Common myeloid progenitor, CD34-positive (primary cell): ENCODE results near the gene BLTP2.
A peak's percentile ranks its signal among the peaks of the same experiment; 100 is the strongest.
"Not testable (repeated sequence)": the region's sequence is repeated elsewhere in the genome, so short reads cannot be mapped to it uniquely, and the experiment has no call there.

Source experiments
- CTCF ChIA-PET: fragments of 350-600 bp; sonication (Branson Sonifier 250); formaldehyde crosslinking; loops from one replicate; lab custom pipeline; 2021; ENCODE audit warnings: antibody characterized with exemption; lab: Charles Lee
- POLR2A ChIA-PET: fragments of 350-600 bp; sonication (Branson Sonifier 250); formaldehyde crosslinking; loops from one replicate; lab custom pipeline; 2021; ENCODE audit warnings: antibody characterized with exemption; lab: Charles Lee
- DNase-seq, 3 donors: peaks; one replicate each; pipeline versions ENCODE4 v3.0.0 to v3.0.0-alpha.2; 2013
- H3K27ac ChIP-seq, 2 experiments: 1 replicate in 1 of 2; 2 replicates in 1 of 2; pipeline ENCODE4 v1.7.0; 2013; ENCODE audit warnings: inconsistent platforms in 2 of 2, low read length in 2 of 2, mild to moderate bottlenecking in 2 of 2, low read depth in 1 of 2, moderate library complexity in 1 of 2; ENCODE audit not compliant: severe bottlenecking in 2 of 2, insufficient read depth in 1 of 2, poor library complexity in 1 of 2
- H3K27me3 ChIP-seq, 5 experiments: replicated peaks in 2 of 5; 1 replicate in 3 of 5; 2 replicates in 2 of 5; pipeline versions ENCODE4 v1.6.1 to v1.7.0; 2013; ENCODE audit warnings: low read length in 4 of 5, mild to moderate bottlenecking in 2 of 5, moderate library complexity in 2 of 5, inconsistent platforms in 1 of 5; ENCODE audit not compliant: insufficient read depth in 5 of 5, control insufficient read depth in 4 of 5
- H3K36me3 ChIP-seq, 4 experiments: 1 replicate in 2 of 4; 2 replicates in 2 of 4; pipeline versions ENCODE4 v1.6.1 to v1.7.0; 2013; ENCODE audit warnings: low read length in 3 of 4, control low read depth in 1 of 4, mild to moderate bottlenecking in 1 of 4; ENCODE audit not compliant: control insufficient read depth in 4 of 4, insufficient read depth in 4 of 4
- H3K4me1 ChIP-seq, 4 experiments: 1 replicate in 3 of 4; 2 replicates in 1 of 4; pipeline versions ENCODE4 v1.6.1 to v1.7.1; 2013; ENCODE audit warnings: low read length in 3 of 4, mild to moderate bottlenecking in 3 of 4, control low read depth in 1 of 4, inconsistent platforms in 1 of 4, moderate library complexity in 1 of 4; ENCODE audit not compliant: control insufficient read depth in 4 of 4, insufficient read depth in 4 of 4; ENCODE audit errors: control extremely low read depth in 1 of 4
- H3K4me3 ChIP-seq, 7 experiments: 1 replicate in 4 of 7; 2 replicates in 3 of 7; pipeline versions ENCODE4 v1.5.1 to v1.7.0; 2013; ENCODE audit warnings: mild to moderate bottlenecking in 7 of 7, low read length in 6 of 7, moderate library complexity in 6 of 7, inconsistent platforms in 2 of 7, low read depth in 2 of 7, control low read depth in 1 of 7; ENCODE audit not compliant: insufficient read depth in 4 of 7, control insufficient read depth in 1 of 7; ENCODE audit errors: extremely low read depth in 1 of 7
- H3K9me3 ChIP-seq, 5 experiments: 1 replicate in 4 of 5; 2 replicates in 1 of 5; pipeline versions ENCODE4 v1.6.1 to v1.7.1; 2013; ENCODE audit warnings: low read length in 4 of 5, mild to moderate bottlenecking in 2 of 5, inconsistent platforms in 1 of 5, low read depth in 1 of 5, moderate library complexity in 1 of 5; ENCODE audit not compliant: control insufficient read depth in 4 of 5, insufficient read depth in 2 of 5; ENCODE audit errors: control extremely low read depth in 1 of 5
- WGBS: methylation state at CpG from one replicate; pipeline ENCODE4 v1.1.5; 2013; ENCODE audit not compliant: insufficient coverage; 5-methylcytosine and 5-hydroxymethylcytosine counted together

BLTP2 gene

DNA sequence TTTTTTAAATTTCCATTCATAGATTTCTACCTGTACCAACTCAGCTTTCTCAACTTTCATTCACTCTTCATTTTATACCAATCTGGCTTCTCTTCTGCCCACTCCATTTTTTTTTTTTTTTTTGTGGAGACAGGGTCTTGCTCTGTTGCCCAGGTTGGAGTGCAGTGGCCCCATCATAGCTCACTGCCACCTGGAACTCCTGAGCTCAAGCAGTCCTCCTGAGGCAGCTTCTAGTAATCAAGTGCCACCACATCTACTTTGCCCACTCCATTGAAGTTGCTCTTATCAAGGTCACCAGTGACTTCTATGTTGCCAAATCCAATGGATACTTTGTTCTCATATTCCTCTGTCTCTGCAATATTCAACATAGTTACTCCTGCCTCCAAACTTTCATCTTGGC is 18.8 kb upstream of the BLTP2 start:
- POLR2A ChIA-PET, result interaction anchor here (4.5 kb wide), 1 partner anchor 18 kb away, joined by 31 read pairs; the partner anchor contains the start of gene BLTP2

DNA sequence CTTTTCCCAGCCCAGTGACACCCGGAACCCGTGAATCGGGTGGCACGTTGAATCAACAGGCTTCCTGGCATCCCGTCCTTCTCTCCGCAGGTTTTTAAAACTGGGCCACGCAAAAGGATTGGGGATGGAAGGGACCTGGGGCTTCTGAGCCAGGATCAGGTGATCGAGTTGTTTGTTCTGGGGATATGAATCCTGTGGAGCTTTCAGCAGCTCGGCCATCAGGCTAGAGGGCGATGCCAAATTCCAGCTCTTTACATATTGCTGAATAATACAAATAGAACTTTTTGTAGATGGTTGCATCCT is 17.5 kb upstream of the BLTP2 start:
- peaks cover 7 to 23% (median 19%) of the 10 kb centered on the region in 4 experiments for H3K4me1 ChIP-seq
- no peaks in the 10 kb centered on the region for H3K27me3 ChIP-seq
- peak overlapping the region; percentile 90 to 100 (median 96) for H3K4me3 ChIP-seq
- H3K36me3 ChIP-seq, result peaks cover 2 to 33% (median 8%) of the 10 kb centered on the region in 4 experiments
- 0% methylated on average over 6 of the region's 10 CpGs for WGBS
- ChIA-PET CTCF (interaction anchor here (0.7 to 4.5 kb wide), 6 partner anchors 13 to 45 kb away, joined by 3 to 41 read pairs (median 12); partner anchors contain the start of gene BLTP2), POLR2A (interaction anchor here (0.6 to 4.5 kb wide), 6 partner anchors 9 to 206 kb away, joined by 3 to 31 read pairs (median 6); partner anchors contain the start of genes BLTP2, PROCA1 and RPL23A)
- peak overlapping the region; percentile 99 to 100 for H3K27ac ChIP-seq
- H3K9me3 ChIP-seq, result no peaks in the 10 kb centered on the region
- no peak for DNase-seq

More for the DNA sequence above, 18.8 kb upstream of the BLTP2 start:
- no peaks in the 10 kb centered on the region for H3K9me3 ChIP-seq
- DNase-seq, result peak in 1 of 3 donors; percentile 19
- H3K4me3 ChIP-seq, result peak overlapping the region in 1 of 7 experiments; percentile 100
- H3K27ac ChIP-seq, result peak overlapping the region in 1 of 2 experiments; percentile 100
- CTCF ChIA-PET, result interaction anchor here (4.5 kb wide), 1 partner anchor 19 kb away, joined by 41 read pairs; the partner anchor contains the start of gene BLTP2
- H3K27me3 ChIP-seq, result no peaks in the 10 kb centered on the region
- peaks cover 3 to 34% (median 11%) of the 10 kb centered on the region in 4 experiments for H3K36me3 ChIP-seq
- peaks cover 7 to 23% (median 19%) of the 10 kb centered on the region in 4 experiments for H3K4me1 ChIP-seq

DNA sequence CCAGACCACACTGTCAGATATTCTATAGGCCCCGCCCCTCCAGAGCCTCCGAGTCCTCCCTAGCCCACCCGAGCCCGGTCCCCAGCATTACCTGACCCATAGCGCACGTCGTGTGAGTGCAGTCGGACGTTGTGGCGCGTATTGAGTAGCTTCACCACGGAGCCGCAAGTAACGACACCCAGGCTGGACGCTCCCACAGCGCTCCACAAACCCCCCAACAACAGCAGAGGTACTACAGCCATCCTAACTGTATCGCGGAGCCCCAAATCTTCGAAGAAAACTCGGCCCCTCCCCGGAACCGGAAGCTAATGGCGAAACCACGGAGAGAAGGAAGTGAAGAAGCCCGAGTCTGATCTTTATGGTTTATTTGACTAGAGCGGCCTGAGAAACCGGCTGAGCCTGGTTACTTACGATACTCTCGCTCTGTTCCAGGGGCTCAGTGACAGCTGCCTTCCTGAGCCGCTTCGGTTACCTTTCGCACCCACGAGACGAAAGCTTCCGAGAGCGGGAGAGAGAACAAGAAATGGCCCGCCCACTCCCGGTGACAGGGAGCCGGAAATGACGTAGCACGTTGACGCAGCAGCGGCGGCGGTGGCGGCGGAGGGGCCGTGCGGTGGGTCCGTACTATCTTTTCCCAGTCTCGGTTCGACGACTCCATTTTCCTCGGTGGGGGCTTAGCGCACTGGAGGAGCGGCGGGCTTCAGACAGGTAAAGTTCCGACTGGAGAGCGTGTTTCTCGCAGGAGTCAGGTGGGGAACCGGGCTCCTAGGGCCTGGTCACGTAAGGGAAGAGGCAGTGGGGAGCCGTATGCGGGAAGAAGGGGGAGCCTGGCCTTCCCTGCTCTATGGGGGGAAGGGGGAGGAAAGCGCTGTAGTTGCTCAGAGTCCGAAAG is 16.9 kb upstream of the BLTP2 start, which contains the start of the genes SDF2 and SUPT6H:
SDF2 (minus strand) TSS at position 272 of the 892 bp plus-strand sequence; CDS start at position 242, 30 bp downstream.
SUPT6H (plus strand) TSS at position 571 of the 892 bp plus-strand sequence. CDS start 11,197 bp downstream, outside the sequence.
- H3K27me3 ChIP-seq, result no peaks in the 10 kb centered on the region
- DNase-seq, result peak; percentile 94 to 97 (median 97)
- 0% methylated on average over 61 of the region's 66 CpGs for WGBS
- no peaks in the 10 kb centered on the region for H3K9me3 ChIP-seq
- POLR2A ChIA-PET, result interaction anchor here (0.6 to 4.5 kb wide), 9 partner anchors 9 to 478 kb away, joined by 3 to 31 read pairs (median 5); partner anchors contain the start of genes BLTP2, PROCA1 and RPL23A
- peak within 1 kb of the TSS; percentile 90 to 100 (median 96) for H3K4me3 ChIP-seq
- H3K4me1 ChIP-seq, result peaks cover 7 to 23% (median 19%) of the 10 kb centered on the region in 4 experiments
- H3K36me3 ChIP-seq, result peaks cover 2 to 38% (median 10%) of the 10 kb centered on the region in 4 experiments
- CTCF ChIA-PET, result interaction anchor here (0.7 to 4.5 kb wide), 11 partner anchors 11 to 92 kb away, joined by 3 to 41 read pairs (median 3); partner anchors contain the start of gene BLTP2
- peak within 1 kb of the TSS; percentile 99 to 100 for H3K27ac ChIP-seq

DNA sequence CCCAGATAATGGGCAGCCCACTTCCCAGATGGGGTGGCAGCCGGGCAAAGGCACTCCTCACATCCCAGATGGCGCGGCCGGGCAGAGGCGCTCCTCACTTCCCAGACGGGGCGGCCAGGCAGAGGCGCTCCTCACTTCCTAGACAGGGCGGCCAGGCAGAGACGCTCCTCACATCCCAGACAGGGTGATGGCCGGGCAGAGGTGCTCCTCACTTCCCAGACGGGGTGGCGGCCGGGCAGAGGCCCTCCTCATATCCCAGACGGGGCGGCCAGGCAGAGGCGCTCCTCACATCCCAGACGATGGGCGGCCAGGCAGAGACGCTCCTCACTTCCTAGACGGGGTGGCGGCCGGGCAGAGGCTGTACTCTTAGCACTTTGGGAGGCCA is 14.5 kb upstream of the BLTP2 start:
- Histone ChIP-seq H3K4me1 (peaks cover 7 to 23% (median 18%) of the 10 kb centered on the region in 4 experiments), H3K36me3 (peaks cover 5 to 30% (median 11%) of the 10 kb centered on the region in 4 experiments)
- CTCF ChIA-PET, result interaction anchor here (4.5 kb wide), 1 partner anchor 15 kb away, joined by 41 read pairs; the partner anchor contains the start of gene BLTP2
- DNase-seq, H3K4me3 ChIP-seq, H3K27me3 ChIP-seq, H3K27ac ChIP-seq, H3K9me3 ChIP-seq, POLR2A ChIA-PET: not testable (repeated sequence)
- 95% methylated on average over 19 of the region's 23 CpGs for WGBS

DNA sequence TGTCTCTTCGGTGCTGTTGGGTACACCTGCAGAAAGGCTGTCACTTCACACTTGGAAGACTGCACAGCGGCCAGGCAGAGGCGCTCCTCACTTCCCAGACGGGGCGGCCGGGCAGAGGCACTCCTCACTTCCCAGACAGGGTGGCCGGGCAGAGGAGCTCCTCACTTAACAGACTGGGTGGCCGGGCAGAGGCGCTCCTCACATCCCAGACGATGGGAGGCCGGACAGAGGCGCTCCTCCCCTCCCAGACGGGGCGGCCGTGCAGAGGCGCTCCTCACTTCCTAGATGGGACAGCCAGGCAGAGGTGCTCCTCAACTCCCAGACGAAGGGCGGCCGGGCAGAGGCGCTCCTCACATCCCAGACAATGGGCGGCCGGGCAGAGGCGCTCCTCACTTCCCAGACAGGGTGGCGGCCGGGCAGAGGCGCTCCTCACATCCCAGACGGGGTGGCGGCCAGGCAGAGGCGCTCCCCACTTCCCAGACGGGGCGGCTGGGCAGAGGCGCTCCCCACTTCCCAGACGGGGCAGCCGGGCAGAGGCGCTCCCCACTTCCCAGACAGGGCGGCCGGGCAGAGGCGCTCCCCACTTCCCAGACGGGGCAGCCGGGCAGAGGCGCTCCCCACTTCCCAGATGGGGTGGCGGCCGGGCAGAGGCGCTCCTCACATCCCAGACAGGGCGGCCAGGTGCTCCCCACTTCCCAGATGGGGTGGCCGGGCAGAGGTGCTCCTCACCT is 14.0 kb upstream of the BLTP2 start:
- H3K9me3 ChIP-seq, H3K4me3 ChIP-seq, H3K27ac ChIP-seq, H3K27me3 ChIP-seq, DNase-seq, POLR2A ChIA-PET: not testable (repeated sequence)
- Histone ChIP-seq H3K4me1 (peaks cover 7 to 23% (median 18%) of the 10 kb centered on the region in 4 experiments), H3K36me3 (peaks cover 6 to 34% (median 11%) of the 10 kb centered on the region in 4 experiments)
- 98% methylated on average over 40 of the region's 46 CpGs for WGBS
- CTCF ChIA-PET, result interaction anchor here (3.5 kb wide), 1 partner anchor 14 kb away, joined by 15 read pairs; the partner anchor contains the start of gene BLTP2

DNA sequence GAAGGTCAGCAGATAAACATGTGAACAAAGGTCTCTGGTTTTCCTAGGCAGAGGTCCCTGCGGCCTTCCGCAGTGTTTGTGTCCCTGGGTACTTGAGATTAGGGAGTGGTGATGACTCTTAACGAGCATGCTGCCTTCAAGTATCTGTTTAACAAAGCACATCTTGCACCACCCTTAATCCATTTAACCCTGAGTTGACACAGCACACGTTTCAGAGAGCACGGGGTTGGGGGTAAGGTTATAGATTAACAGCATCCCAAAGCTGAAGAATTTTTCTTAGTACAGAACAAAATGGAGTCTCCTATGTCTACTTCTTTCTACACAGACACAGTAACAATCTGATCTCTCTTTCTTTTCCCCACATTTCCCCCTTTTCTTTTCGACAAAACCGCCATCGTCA is 13.4 kb upstream of the BLTP2 start:
- not testable (repeated sequence) for DNase-seq, H3K4me3 ChIP-seq, H3K27ac ChIP-seq, H3K9me3 ChIP-seq, H3K27me3 ChIP-seq
- H3K4me1 ChIP-seq, result peaks cover 5 to 20% (median 16%) of the 10 kb centered on the region in 4 experiments
- peaks cover 6 to 37% (median 12%) of the 10 kb centered on the region in 4 experiments for H3K36me3 ChIP-seq
- WGBS, result 100% methylated on average over 3 of the region's 8 CpGs
- CTCF ChIA-PET, result interaction anchor here (2.0 to 3.5 kb wide), 2 partner anchors 14 to 17 kb away, joined by 6 to 15 read pairs; partner anchors contain the start of gene BLTP2
- POLR2A ChIA-PET, result interaction anchor here (0.7 kb wide), 1 partner anchor 145 kb away, joined by 3 read pairs; no protein-coding TSS in a partner anchor
